GM12892 (cell line): ENCODE data around the gene DAPK2.
A peak's percentile ranks its signal among the peaks of the same experiment; 100 is the strongest.
"Not testable (repeated sequence)": the region's sequence is repeated elsewhere in the genome, so short reads cannot be mapped to it uniquely, and the experiment has no call there.

Source experiments
- DNase-seq: peaks from one replicate; pipeline ENCODE4 v3.0.0; 2011; ENCODE audit not compliant: insufficient read length
- FAIRE-seq: peaks from 2 replicates; lab custom pipeline; 2011; peaks lifted over from hg19 to GRCh38; lab: Jason Lieb, UNC
- POLR2A ChIP-seq: IDR thresholded peaks from 2 replicates; pipeline ENCODE4 v1.6.1; 2011; ENCODE audit warnings: low read depth, low read length, control low read depth
- POLR2AphosphoS5 ChIP-seq: IDR thresholded peaks from 2 replicates; pipeline ENCODE4 v1.6.1; 2011; ENCODE audit warnings: low read depth, low read length, control low read depth
- TAF1 ChIP-seq: IDR thresholded peaks from 2 replicates; pipeline ENCODE4 v1.6.1; 2011; ENCODE audit warnings: low read depth, mild to moderate bottlenecking, control low read depth, low read length, borderline replicate concordance

DAPK2 gene

GRCh38 chr15:63909819-63910437, 136.4 kb downstream of the DAPK2 start:
- TF ChIP-seq POLR2A, result no peak
- TF ChIP-seq POLR2AphosphoS5, result no peak
- DNase-seq (no peak), FAIRE-seq (no peak)

GRCh38 chr15:63908991-63909390, 137.3 kb downstream of the DAPK2 start:
- no peak for DNase-seq
- FAIRE-seq, result no peak
- no peak for TF ChIP-seq TAF1
- TF ChIP-seq POLR2AphosphoS5, result no peak

- TF ChIP-seq TAF1 (no peak), POLR2AphosphoS5 (no peak), POLR2A (no peak)
- DNase-seq (no peak), FAIRE-seq (no peak)
Observed at GRCh38 chr15:63908281-63908680, 138.0 kb downstream of the DAPK2 start.

GRCh38 chr15:63907521-63907920, 138.8 kb downstream of the DAPK2 start:
- no peak for FAIRE-seq
- TF ChIP-seq POLR2A, result no peak
- TF ChIP-seq POLR2AphosphoS5, result no peak
- no peak for TF ChIP-seq TAF1
- no peak for DNase-seq

- no peak for TF ChIP-seq POLR2AphosphoS5
- TF ChIP-seq TAF1, result no peak
- TF ChIP-seq POLR2A, result no peak
- no peak for FAIRE-seq
- no peak for DNase-seq
Observed at GRCh38 chr15:63906266-63906584, 140.1 kb downstream of the DAPK2 start.

- DNase-seq (no peak), FAIRE-seq (no peak)
- TF ChIP-seq TAF1, result no peak
- TF ChIP-seq POLR2A, result no peak
- no peak for TF ChIP-seq POLR2AphosphoS5
Observed at GRCh38 chr15:63905558-63906265, 140.6 kb downstream of the DAPK2 start.

GRCh38 chr15:63905131-63905530, 141.2 kb downstream of the DAPK2 start:
- TF ChIP-seq POLR2A, result no peak
- no peak for TF ChIP-seq POLR2AphosphoS5
- TF ChIP-seq TAF1, result no peak
- FAIRE-seq (no peak), DNase-seq (no peak)

- FAIRE-seq, result no peak
Observed at GRCh38 chr15:63904042-63904441, 142.2 kb downstream of the DAPK2 start.

GRCh38 chr15:63902671-63903035, 143.6 kb downstream of the DAPK2 start:
- FAIRE-seq (no peak), DNase-seq (no peak)
- no peak for TF ChIP-seq POLR2A
- TF ChIP-seq TAF1, result no peak
- TF ChIP-seq POLR2AphosphoS5, result no peak

More at GRCh38 chr15:63904042-63904441, 142.2 kb downstream of the DAPK2 start:
- no peak for DNase-seq
- TF ChIP-seq POLR2AphosphoS5, result no peak
- no peak for TF ChIP-seq POLR2A
- TF ChIP-seq TAF1, result no peak

- TF ChIP-seq TAF1 (no peak), POLR2AphosphoS5 (no peak), POLR2A (no peak)
- FAIRE-seq (peak; percentile 14), DNase-seq (no peak)
Observed at GRCh38 chr15:63901912-63902670, 144.2 kb downstream of the DAPK2 start.

- FAIRE-seq (no peak), DNase-seq (no peak)
- TF ChIP-seq POLR2A (no peak), TAF1 (no peak), POLR2AphosphoS5 (no peak)
Observed at GRCh38 chr15:63900306-63900705, 146.0 kb downstream of the DAPK2 start.

GRCh38 chr15:63899606-63900005, 146.7 kb downstream of the DAPK2 start:
- DNase-seq, FAIRE-seq: not testable (repeated sequence)
